Measurements from ENCODE around the gene KCTD2.
"Not testable (repeated sequence)": the region's sequence is repeated elsewhere in the genome, so short reads cannot be mapped to it uniquely, and the experiment has no call there.

Gene KCTD2

DNA sequence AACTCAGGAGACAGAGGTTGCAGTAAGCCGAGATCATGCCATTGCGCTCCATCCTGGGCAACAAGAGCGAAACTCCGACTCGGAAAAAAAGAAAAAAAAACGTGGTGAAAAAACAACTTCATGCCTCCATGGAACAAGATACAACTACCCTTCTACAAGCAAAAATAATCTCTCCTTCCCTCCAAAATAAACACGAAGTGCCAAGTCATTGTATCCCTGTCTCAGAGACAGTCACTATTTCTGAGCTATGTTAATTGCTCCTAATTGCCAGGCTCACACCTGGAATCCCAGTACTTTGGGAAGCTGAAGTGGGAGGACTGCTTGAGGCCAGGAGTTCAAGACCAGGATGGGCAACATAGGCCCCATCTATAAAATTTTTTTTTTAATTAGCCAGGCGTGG is 21.7 kb downstream of the KCTD2 start:
- H3K9me3 ChIP-seq (ENCODE audit: insufficient read depth, low read depth, low read length) = no peaks in the 10 kb centered on the region
- H3K9me2 ChIP-seq (replicated peaks; ENCODE audit: low read depth, low read length) = no peaks in the 10 kb centered on the region
- TF ChIP-seq CTCF (conservative IDR thresholded peaks at IDR 0.05; ENCODE audit: low read length) (no peak), EZH2phosphoT487 (IDR thresholded peaks at IDR 0.05; ENCODE audit: borderline replicate concordance) (no peak)
- H3K4me3 ChIP-seq (ENCODE audit: low read length, poor library complexity, severe bottlenecking) = no peak overlapping the region
- no peaks in the 10 kb centered on the region for H3F3A ChIP-seq (ENCODE audit: low read depth)
- H3K9ac ChIP-seq (ENCODE audit: low read depth, low read length, poor library complexity, severe bottlenecking) = no peak overlapping the region
- no peaks in the 10 kb centered on the region for H3K79me2 ChIP-seq (ENCODE audit: insufficient read depth, low read length)
- no peak overlapping the region for H2AFZ ChIP-seq (ENCODE audit: low read length)
- peaks cover 9% of the 10 kb centered on the region for H3K4me1 ChIP-seq (ENCODE audit: insufficient read depth, low read length, poor library complexity, severe bottlenecking)
- H3K27me3 ChIP-seq (ENCODE audit: insufficient read depth, low read length, poor library complexity, severe bottlenecking) = no peaks in the 10 kb centered on the region
- H4K20me1 ChIP-seq (ENCODE audit: insufficient read depth, low read length, poor library complexity, severe bottlenecking) = no peaks in the 10 kb centered on the region
- peaks cover 10% of the 10 kb centered on the region; the same call in 1 of the 2 replicates for H3K36me3 ChIP-seq (ENCODE audit: insufficient read depth, low read length)
- no peak overlapping the region for H3K4me2 ChIP-seq (ENCODE audit: low read depth, low read length, poor library complexity, severe bottlenecking)

DNA sequence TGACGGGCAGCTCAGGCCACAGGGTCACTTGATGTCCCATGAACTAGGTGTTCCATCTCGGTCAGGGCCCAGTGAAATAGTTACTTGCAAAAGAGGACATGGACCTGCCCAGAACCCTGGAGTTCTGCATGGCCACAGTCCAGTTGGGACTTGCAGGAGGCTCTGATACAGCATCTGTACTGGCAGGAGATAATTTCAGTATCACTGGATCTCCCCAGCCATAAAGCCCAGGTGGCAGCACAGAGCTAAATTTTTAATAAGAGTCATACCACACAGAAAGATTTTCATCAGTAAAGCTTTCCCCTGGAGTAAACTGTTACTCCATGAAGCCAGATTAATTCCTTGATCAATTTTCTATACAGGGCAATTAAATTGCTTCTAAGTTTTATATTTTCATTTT is 22.8 kb downstream of the KCTD2 start:
- Histone ChIP-seq H3K27me3 (ENCODE audit: insufficient read depth, low read length, poor library complexity, severe bottlenecking) (no peaks in the 10 kb centered on the region), H3K36me3 (ENCODE audit: insufficient read depth, low read length) (no peaks in the 10 kb centered on the region; the same call in 1 of the 2 replicates), H3F3A (ENCODE audit: low read depth) (no peaks in the 10 kb centered on the region), H3K79me2 (ENCODE audit: insufficient read depth, low read length) (no peaks in the 10 kb centered on the region), H3K4me1 (ENCODE audit: insufficient read depth, low read length, poor library complexity, severe bottlenecking) (peaks cover 9% of the 10 kb centered on the region), H2AFZ (ENCODE audit: low read length) (no peak overlapping the region), H4K20me1 (ENCODE audit: insufficient read depth, low read length, poor library complexity, severe bottlenecking) (no peaks in the 10 kb centered on the region), H3K4me2 (ENCODE audit: low read depth, low read length, poor library complexity, severe bottlenecking) (no peak overlapping the region), H3K4me3 (ENCODE audit: low read length, poor library complexity, severe bottlenecking) (no peak overlapping the region), H3K9me2 (replicated peaks; ENCODE audit: low read depth, low read length) (no peaks in the 10 kb centered on the region), H3K9me3 (ENCODE audit: insufficient read depth, low read depth, low read length) (no peaks in the 10 kb centered on the region), H3K9ac (ENCODE audit: low read depth, low read length, poor library complexity, severe bottlenecking) (no peak overlapping the region)
- TF ChIP-seq CTCF (conservative IDR thresholded peaks at IDR 0.05; ENCODE audit: low read length) = peak; percentile 53
- no peak for TF ChIP-seq EZH2phosphoT487 (IDR thresholded peaks at IDR 0.05; ENCODE audit: borderline replicate concordance)

DNA sequence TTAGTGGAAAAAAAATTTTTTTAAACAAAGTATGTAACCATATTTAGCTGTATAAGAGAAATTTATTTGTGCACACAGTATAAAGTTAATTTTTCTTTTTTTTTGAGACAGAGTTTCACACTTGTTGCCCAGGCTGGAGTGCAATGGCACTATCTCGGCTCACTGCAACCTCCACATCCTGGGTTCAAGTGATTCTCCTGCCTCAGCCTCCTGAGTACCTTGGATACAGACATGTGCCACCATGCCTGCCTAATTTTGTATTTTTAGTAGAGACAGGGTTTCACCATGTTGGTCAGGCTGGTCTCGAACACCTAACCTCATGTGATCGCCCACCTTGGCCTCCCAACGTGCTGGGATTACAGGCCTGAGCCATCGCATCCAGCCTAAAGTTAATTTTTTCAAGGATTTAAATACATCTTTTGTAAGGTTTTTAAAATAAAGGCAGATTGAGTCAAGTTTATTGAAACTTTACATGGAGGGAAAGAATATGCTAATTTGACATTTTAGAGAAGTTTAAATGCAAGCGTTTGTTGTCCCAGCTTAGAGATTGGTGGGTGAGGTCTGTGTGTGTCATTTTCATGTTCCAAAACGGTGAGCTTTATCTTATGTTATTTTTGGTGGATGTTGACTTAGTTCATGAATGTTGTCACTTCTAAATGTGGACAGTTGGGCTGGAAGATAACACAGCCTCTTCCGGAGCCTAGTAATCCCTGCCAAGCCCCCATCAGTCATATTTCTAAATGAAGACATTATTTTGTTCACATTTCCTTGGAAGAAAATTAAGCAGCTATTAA is 24.6 kb downstream of the KCTD2 start:
- not testable (repeated sequence) for H3K9me2 ChIP-seq (replicated peaks; ENCODE audit: low read depth, low read length); H2AFZ ChIP-seq (ENCODE audit: low read length); H4K20me1 ChIP-seq (ENCODE audit: insufficient read depth, low read length, poor library complexity, severe bottlenecking)

DNA sequence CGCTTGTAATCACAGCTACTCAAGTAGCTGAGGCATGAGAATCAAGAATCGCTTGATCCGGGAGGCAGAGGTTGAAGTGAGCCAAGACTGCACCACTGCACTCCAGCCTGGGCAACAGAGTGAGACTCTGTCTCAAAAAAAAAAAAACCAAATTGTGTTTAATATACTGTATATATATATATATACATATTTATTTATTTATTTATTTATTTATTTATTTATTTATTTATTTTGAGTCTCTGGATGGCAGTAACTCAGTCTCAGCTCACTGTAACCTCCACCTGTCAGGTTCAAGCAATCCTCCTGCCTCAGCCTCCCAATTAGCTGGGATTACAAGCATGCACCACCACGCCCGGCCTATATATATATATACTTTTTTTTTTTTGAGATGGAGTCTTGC is 25.9 kb downstream of the KCTD2 start:
- not testable (repeated sequence) for H3K4me3 ChIP-seq (ENCODE audit: low read length, poor library complexity, severe bottlenecking); H3K9ac ChIP-seq (ENCODE audit: low read depth, low read length, poor library complexity, severe bottlenecking); H3K4me2 ChIP-seq (ENCODE audit: low read depth, low read length, poor library complexity, severe bottlenecking); H3K36me3 ChIP-seq (ENCODE audit: insufficient read depth, low read length); H3K9me3 ChIP-seq (ENCODE audit: insufficient read depth, low read depth, low read length); H4K20me1 ChIP-seq (ENCODE audit: insufficient read depth, low read length, poor library complexity, severe bottlenecking); H3K4me1 ChIP-seq (ENCODE audit: insufficient read depth, low read length, poor library complexity, severe bottlenecking); H3F3A ChIP-seq (ENCODE audit: low read depth); H2AFZ ChIP-seq (ENCODE audit: low read length); H3K79me2 ChIP-seq (ENCODE audit: insufficient read depth, low read length); H3K27me3 ChIP-seq (ENCODE audit: insufficient read depth, low read length, poor library complexity, severe bottlenecking); H3K9me2 ChIP-seq (replicated peaks; ENCODE audit: low read depth, low read length)

More for the DNA sequence above, 24.6 kb downstream of the KCTD2 start:
- not testable (repeated sequence) for H3F3A ChIP-seq (ENCODE audit: low read depth); H3K9ac ChIP-seq (ENCODE audit: low read depth, low read length, poor library complexity, severe bottlenecking); H3K9me3 ChIP-seq (ENCODE audit: insufficient read depth, low read depth, low read length); H3K79me2 ChIP-seq (ENCODE audit: insufficient read depth, low read length); H3K36me3 ChIP-seq (ENCODE audit: insufficient read depth, low read length); H3K4me3 ChIP-seq (ENCODE audit: low read length, poor library complexity, severe bottlenecking); H3K4me2 ChIP-seq (ENCODE audit: low read depth, low read length, poor library complexity, severe bottlenecking); H3K4me1 ChIP-seq (ENCODE audit: insufficient read depth, low read length, poor library complexity, severe bottlenecking); H3K27me3 ChIP-seq (ENCODE audit: insufficient read depth, low read length, poor library complexity, severe bottlenecking)

All from Loucy (cell line).